Ascending aorta (tissue), 2 donors: Measurements from ENCODE around the gene APBB2. TPM values are rescaled to one million over a fixed set of nuclear protein-coding genes. Genes with fewer than 3 reads are reported as not detected.
"Not testable (repeated sequence)": the region's sequence is repeated elsewhere in the genome, so short reads cannot be mapped to it uniquely, and the experiment has no call there.

Source experiments
- DNase-seq, 2 donors: peaks; one replicate each; pipeline ENCODE4 v3.0.0-alpha.2; 2019; ENCODE audit warnings: low spot score in 2 of 2
- H3K27ac ChIP-seq, 2 donors: fragments of 200-600 bp; sonication (generic); one replicate each; pipeline ENCODE4 v1.5.1; 2016 to 2017; ENCODE audit warnings: mild to moderate bottlenecking in 1 of 2
- H3K27me3 ChIP-seq: fragments of 200-600 bp; sonication (generic); one replicate; pipeline ENCODE4 v1.5.1; 2017
- H3K36me3 ChIP-seq, 2 donors: fragments of 200-600 bp; sonication (generic); one replicate each; pipeline ENCODE4 v1.5.1; 2016
- H3K4me1 ChIP-seq, 2 donors: fragments of 200-600 bp; sonication (generic); one replicate each; pipeline ENCODE4 v1.5.1; 2016 to 2017; ENCODE audit warnings: mild to moderate bottlenecking in 1 of 2
- H3K4me3 ChIP-seq, 2 donors: fragments of 200-600 bp; sonication (generic); one replicate each; pipeline ENCODE4 v1.5.1; 2016 to 2017; ENCODE audit warnings: mild to moderate bottlenecking in 1 of 2
- H3K9me3 ChIP-seq, 2 donors: fragments of 200-600 bp; sonication (generic); one replicate each; pipeline ENCODE4 v1.5.1; 2016
- CTCF ChIP-seq, 3 experiments: fragments of 200-600 bp in 2 of 3; fragments of 450-650 bp in 1 of 3; sonication (generic) in 2 of 3; IDR thresholded peaks; one replicate each; pipeline ENCODE4 v1.5.1; 2016 to 2019; ENCODE audit warnings: antibody characterized with exemption in 3 of 3, mild to moderate bottlenecking in 1 of 3, moderate library complexity in 1 of 3
- intact Hi-C: fragments of 100-400 bp; cut with DNase I; formaldehyde crosslinking; loops from one replicate; pipeline ENCODE4 v1.15.1; 2023
- total RNA-seq: library from RNA; depleted of rRNA; stranded (reverse); fragments of >200 nt; gene quantifications from one replicate; pipeline ENCODE4 v1.1.0, GENCODE V29; 2016

Gene APBB2
- total RNA-seq, 1 donor from 2014 or later: 51.4 TPM

- intact Hi-C loops: loop anchor here (5.0 kb wide), 1 partner anchor 138 kb away; no protein-coding TSS in a partner anchor
- TF ChIP-seq CTCF (IDR thresholded peaks at IDR 0.05): no peak
- Histone ChIP-seq H3K27ac (no peak overlapping the region), H3K9me3 (no peaks in the 10 kb centered on the region), H3K27me3 (no peaks in the 10 kb centered on the region), H3K36me3 (no peaks in the 10 kb centered on the region), H3K4me1 (peaks cover 2 to 47% of the 10 kb centered on the region in 2 donors), H3K4me3 (no peak overlapping the region)
- no peak for DNase-seq
Measured at GRCh38 chr4:41064953-41065352, 149.4 kb downstream of the APBB2 start.

GRCh38 chr4:41061482-41062185 is 152.7 kb downstream of the APBB2 start:
- no peak for DNase-seq
- H3K9me3 ChIP-seq: no peaks in the 10 kb centered on the region
- no peaks in the 10 kb centered on the region for H3K27me3 ChIP-seq
- intact Hi-C loops: loop anchor here (2.0 to 5.0 kb wide), 2 partner anchors 31 to 134 kb away; no protein-coding TSS in a partner anchor
- H3K4me1 ChIP-seq: peaks cover 2 to 40% of the 10 kb centered on the region in 2 donors
- TF ChIP-seq CTCF (IDR thresholded peaks at IDR 0.05): no peak
- no peaks in the 10 kb centered on the region for H3K36me3 ChIP-seq
- no peak overlapping the region for H3K4me3 ChIP-seq
- H3K27ac ChIP-seq: peak overlapping the region; percentile 10 to 47

GRCh38 chr4:41060352-41061334 is 153.7 kb downstream of the APBB2 start:
- Histone ChIP-seq H3K27me3 (no peaks in the 10 kb centered on the region), H3K4me3 (peak overlapping the region in 1 of 2 donors; percentile 0), H3K9me3 (no peaks in the 10 kb centered on the region), H3K36me3 (no peaks in the 10 kb centered on the region), H3K4me1 (peaks cover 2 to 40% of the 10 kb centered on the region in 2 donors), H3K27ac (peak overlapping the region in 1 of 2 donors; percentile 55)
- intact Hi-C loops: loop anchor here (2.0 to 5.0 kb wide), 2 partner anchors 30 to 133 kb away; no protein-coding TSS in a partner anchor
- DNase-seq: no peak
- no peak for TF ChIP-seq CTCF (IDR thresholded peaks at IDR 0.05)

- H3K9me3 ChIP-seq, intact Hi-C loops, H3K36me3 ChIP-seq, H3K27ac ChIP-seq, DNase-seq, H3K4me3 ChIP-seq, H3K27me3 ChIP-seq: not testable (repeated sequence)
- H3K4me1 ChIP-seq: peaks cover 2 to 37% of the 10 kb centered on the region in 2 donors
Measured at GRCh38 chr4:41059411-41059810, 154.9 kb downstream of the APBB2 start.

GRCh38 chr4:41058426-41058825 is 155.9 kb downstream of the APBB2 start:
- no peak overlapping the region for H3K27ac ChIP-seq

More at GRCh38 chr4:41058426-41058825, 155.9 kb downstream of the APBB2 start:
- H3K36me3 ChIP-seq: no peaks in the 10 kb centered on the region
- intact Hi-C loops: no loop called here
- H3K27me3 ChIP-seq: no peaks in the 10 kb centered on the region
- H3K4me3 ChIP-seq: no peak overlapping the region
- TF ChIP-seq CTCF (IDR thresholded peaks at IDR 0.05): no peak
- DNase-seq: no peak
- no peaks in the 10 kb centered on the region for H3K9me3 ChIP-seq
- H3K4me1 ChIP-seq: peaks cover 2 to 30% of the 10 kb centered on the region in 2 donors
